Measurements from ENCODE around the gene NFIX.
A peak's percentile ranks its signal among the peaks of the same experiment; 100 is the strongest.

Gene NFIX

DNA sequence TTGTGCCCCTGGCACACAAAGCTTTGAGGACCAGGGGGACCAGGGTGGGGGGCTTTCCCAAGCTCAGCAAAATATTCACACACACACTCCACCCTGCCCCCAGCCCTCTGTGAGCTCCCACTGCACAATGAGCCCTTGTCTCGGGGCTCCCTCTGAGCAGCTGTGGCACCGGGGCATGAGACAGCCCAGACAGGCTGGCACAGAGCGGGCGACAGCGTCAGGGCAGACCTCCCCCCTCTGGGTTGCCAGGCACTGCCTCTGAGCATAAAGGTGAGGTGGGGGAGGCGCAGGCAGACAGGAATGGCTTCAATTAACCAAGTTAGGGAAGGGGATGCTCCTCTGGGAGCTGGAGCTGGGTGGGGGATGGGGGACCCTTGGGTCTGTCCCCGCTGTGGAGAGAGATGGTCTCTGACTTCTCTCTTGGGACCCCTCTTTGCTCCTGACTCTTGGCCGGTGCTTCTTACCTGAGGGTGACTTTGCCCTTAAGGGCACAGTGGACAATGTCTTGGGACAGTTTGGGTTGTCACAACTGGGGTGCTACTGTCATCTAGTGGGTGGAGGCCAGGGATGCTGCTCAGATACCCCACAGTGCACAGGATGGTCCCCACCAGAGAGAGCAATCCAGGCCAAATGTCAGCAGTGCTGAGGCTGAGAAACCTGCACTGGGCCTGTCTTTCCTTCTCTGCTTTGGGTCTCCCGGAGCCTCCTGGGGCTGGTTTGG lies 77.1 kb downstream of the NFIX start:
- DNase-seq (ENCODE audit: low read depth in 2 of 2): no peak

DNA sequence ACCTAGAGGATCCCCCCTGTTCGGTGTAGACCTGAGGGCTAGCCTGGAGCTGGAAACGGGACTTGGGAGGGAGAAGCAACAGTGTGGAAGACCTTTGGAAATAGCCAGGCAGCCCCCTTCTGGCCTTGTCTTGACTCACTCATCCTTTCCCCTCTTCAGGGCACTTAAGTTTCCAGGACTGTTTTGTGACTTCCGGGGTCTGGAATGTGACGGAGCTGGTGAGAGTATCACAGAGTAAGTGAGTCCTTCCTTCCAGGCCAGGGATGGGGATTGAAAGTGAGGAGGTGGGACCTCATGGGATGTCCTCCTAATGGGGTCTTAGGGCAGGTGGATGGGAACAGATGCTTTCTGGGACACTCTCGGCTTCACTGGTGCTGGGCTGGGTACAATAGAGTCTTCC lies 78.0 kb downstream of the NFIX start:
- DNase-seq (ENCODE audit: low read depth in 2 of 2): no peak

DNA sequence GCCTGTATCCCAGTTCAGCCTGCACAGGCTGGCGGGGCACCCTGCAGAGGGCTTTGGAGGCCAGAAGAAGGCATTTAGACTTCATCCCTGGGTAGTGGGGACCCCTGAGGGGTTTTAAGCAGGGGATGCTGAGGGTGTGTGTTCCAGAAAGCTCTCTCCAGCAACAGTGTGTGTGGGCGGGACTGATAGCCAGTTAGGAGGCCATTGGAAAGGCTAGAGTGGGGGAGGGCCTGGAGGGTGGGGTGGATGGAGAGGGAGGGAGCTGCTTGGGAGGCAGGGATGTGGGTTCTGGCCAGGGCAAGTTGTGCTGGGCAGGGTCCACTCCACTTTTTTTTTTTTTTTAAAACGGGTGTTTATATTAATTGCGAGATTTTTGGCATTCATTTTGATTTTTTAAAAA lies 79.1 kb downstream of the NFIX start:
- DNase-seq (ENCODE audit: low read depth in 2 of 2): no peak

GRCh38 chr19:13076320-13076719 lies 81.0 kb downstream of the NFIX start:
- DNase-seq (ENCODE audit: low read depth in 2 of 2): no peak

- no peak for DNase-seq (ENCODE audit: low read depth in 2 of 2)
Measured at GRCh38 chr19:13076787-13077186, 81.5 kb downstream of the NFIX start.

- DNase-seq (ENCODE audit: low read depth in 2 of 2): no peak
Measured at GRCh38 chr19:13077240-13077639, 82.0 kb downstream of the NFIX start.

DNA sequence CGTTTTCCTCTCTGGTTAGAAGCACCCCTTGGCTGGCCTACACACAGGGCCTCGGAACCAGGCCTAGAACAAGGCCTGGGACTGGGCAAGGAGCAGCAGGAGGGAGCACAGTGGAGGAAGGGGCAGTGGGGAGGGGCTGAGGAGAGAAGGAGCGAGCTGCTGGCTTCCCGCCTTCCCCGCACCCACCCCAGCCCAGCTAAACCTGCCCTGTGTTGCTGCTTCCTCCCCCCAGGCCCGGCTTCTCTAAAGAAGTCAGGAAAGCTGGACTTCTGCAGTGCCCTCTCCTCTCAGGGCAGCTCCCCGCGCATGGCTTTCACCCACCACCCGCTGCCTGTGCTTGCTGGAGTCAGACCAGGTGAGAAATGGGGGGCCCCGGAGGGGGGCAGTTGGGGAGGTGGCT lies 83.1 kb downstream of the NFIX start:
- no peak for DNase-seq (ENCODE audit: low read depth in 2 of 2)

DNA sequence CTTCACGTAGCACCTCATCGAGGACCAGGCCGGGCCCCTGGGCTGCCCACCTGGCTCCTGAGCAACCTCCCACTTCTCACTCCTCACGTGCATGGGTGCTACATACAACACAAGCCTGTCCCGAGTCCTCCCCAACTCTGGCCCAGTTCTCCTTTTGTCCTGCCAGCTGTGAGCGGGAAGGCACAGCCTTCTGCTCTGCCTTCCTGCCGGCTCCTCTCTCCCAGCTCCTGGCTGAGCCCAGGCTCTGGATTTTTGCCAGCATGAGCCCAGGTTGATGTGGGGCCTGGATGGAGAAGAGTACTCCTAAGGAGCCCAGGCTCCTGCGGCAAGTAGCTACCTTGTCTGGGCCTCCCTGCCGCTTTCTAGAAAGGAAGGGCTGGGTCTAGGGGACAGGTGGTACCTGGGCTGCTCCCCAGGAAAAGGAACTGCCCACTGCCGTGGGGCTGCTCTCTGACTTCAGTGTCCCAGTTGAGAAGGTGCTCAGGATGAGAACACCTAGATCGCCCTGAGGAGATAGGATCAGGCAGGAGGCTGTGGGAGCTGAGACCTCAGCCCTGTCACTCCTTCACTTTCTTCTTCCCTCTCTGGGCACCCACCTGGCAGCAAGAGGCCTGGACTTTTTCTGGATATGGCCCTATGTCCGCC lies 83.7 kb downstream of the NFIX start:
- DNase-seq (ENCODE audit: low read depth in 2 of 2): no peak

GRCh38 chr19:13079542-13079986 lies 84.3 kb downstream of the NFIX start:
- DNase-seq (ENCODE audit: low read depth in 2 of 2): peak; percentile 93

GRCh38 chr19:13082192-13083007 lies 87.1 kb downstream of the NFIX start:
- DNase-seq (ENCODE audit: low read depth in 2 of 2): peak in 1 of 2 experiments; percentile 36

DNA sequence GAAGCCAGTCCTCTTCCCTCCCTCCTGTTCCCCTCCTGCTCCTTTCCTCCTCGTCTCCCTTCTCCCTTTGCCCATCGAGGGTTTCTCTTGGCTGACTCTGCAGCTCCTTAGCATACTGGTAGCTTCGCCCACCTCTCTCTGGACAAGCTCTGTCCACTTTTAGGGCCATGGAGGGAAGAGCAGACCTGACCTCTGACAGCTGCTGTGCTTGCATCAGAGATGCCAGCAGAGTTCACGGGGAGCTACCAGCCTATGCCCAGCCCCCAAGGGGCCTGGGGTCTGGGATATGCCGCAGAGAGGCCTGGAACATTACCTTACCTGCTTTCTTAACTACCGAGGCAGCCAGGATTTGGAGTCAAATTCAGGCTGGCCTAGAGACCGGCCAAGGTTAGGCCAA lies 87.7 kb downstream of the NFIX start:
- no peak for DNase-seq (ENCODE audit: low read depth in 2 of 2)

GRCh38 chr19:13083627-13084026 lies 88.4 kb downstream of the NFIX start:
- no peak for DNase-seq (ENCODE audit: low read depth in 2 of 2)

GRCh38 chr19:13085666-13086065 lies 90.4 kb downstream of the NFIX start:
- no peak for DNase-seq (ENCODE audit: low read depth in 2 of 2)

DNA sequence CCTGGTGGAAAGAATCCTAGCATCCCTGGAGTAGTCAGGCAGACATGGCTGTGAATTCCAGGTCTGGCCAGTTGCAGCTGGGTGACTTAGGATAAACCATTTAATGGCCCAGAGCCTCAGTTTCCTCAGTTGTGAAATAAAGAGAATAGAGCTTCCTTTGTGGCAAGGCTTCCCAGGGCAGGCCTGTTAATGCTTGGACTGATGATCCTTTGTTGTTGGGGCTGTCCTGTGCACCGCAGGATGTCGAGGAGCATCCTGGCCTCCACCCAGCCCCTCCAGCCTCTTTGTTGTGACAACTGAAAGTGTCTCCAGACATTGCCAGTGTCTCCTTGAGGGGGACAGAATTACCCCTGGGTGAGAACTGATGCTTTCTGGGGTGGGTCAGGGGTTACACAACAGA lies 91.1 kb downstream of the NFIX start:
- no peak for DNase-seq (ENCODE audit: low read depth in 2 of 2)

GRCh38 chr19:13087295-13087694 lies 92.0 kb downstream of the NFIX start:
- no peak for DNase-seq (ENCODE audit: low read depth in 2 of 2)

GRCh38 chr19:13087795-13088537 lies 92.7 kb downstream of the NFIX start:
- no peak for DNase-seq (ENCODE audit: low read depth in 2 of 2)

DNA sequence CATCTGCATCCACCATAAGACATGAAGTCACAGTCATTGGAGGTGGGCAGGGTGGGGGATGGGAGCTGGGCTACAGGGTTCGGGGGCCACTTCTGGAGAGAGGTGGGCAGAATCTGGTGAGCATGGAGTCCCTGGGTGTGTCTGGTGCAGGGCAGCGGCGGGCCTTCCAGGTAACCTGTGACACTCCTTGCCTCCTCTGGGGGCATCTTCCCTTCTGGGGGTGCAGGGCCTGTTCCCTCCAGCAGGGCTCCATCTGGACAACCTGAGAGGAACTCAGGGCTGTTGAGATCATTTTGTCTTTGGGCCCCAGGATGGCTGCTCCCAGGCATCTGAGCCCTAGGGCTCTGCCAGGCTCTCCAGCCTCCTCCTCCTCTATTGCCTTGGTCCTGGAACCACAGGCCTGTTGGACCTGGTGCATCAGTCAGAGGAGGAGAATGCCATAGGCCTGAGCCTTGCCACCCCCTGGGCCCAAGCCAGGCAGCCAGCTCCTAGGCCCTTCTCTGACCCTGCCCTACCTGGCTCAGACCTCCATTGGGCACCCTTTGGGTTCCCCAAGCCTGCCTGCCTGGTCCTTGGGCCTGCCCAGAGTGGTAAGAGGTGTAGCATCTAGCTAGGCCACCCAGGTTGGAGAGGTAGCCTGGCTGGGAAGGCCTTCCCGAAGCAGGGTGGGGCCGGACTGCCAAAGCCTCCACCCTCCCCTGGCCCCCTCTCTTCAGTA lies 94.0 kb downstream of the NFIX start:
- no peak for DNase-seq (ENCODE audit: low read depth in 2 of 2)

DNA sequence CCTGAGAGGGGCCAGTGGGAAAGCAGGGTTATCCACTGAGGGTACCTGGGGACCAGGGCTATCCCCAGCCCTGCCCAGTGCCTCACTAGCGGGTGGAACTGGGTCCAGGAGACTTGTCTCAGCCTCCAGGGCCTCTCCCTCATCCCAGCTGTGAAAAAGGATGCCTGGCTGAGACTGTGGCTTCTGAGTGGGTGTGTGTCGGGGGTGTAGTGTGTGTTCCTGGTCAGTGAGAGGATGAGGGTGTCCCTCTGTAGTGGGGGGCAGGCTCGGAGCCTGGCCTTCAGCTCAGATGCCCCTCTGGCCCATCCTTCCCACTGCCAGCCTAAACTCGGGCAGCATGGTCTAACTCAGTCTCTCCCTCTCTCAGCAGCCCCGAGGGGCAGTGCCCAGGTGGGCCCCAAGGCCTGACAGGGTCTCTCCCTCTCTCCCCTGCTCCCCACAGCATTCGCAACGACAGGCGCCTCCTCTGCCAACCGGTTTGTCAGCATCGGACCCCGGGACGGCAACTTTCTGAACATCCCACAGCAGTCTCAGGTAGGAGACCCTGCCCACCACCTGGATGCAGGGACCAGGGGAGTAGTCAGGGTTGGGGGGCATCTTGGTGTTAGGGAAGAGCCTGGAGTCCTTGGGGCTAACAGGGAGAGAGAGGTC lies 94.7 kb downstream of the NFIX start:
- DNase-seq (ENCODE audit: low read depth in 2 of 2): no peak

- no peak for DNase-seq (ENCODE audit: low read depth in 2 of 2)
Measured at GRCh38 chr19:13090511-13091231, 95.4 kb downstream of the NFIX start.
